NK-92 (cell line): ENCODE data around the gene MEF2A.

ENCODE experiments used
- DNase-seq: peaks from one replicate; lab custom pipeline; 2025; ENCODE audit not compliant: unreplicated experiment; lab: John Stamatoyannopoulos, UW

Gene MEF2A

GRCh38 chr15:99702895-99703602 is 137.3 kb downstream of the MEF2A start:
- DNase-seq = no peak

GRCh38 chr15:99703603-99704443 is 138.0 kb downstream of the MEF2A start:
- DNase-seq = no peak

GRCh38 chr15:99704444-99704838 is 138.7 kb downstream of the MEF2A start:
- no peak for DNase-seq

GRCh38 chr15:99706557-99707303 is 140.9 kb downstream of the MEF2A start:
- no peak for DNase-seq

- DNase-seq = no peak
These were observed 141.9 kb downstream of the MEF2A start for GRCh38 chr15:99707473-99708270.

- DNase-seq = no peak
These were observed 142.8 kb downstream of the MEF2A start for GRCh38 chr15:99708563-99708962.

GRCh38 chr15:99709243-99709986 is 143.6 kb downstream of the MEF2A start:
- DNase-seq = no peak

GRCh38 chr15:99711625-99712024 is 145.8 kb downstream of the MEF2A start:
- DNase-seq = no peak

- no peak for DNase-seq
These were observed 146.6 kb downstream of the MEF2A start for GRCh38 chr15:99712415-99712814.

GRCh38 chr15:99716540-99717095 is 150.8 kb downstream of the MEF2A start:
- DNase-seq = no peak

- no peak for DNase-seq
These were observed 151.6 kb downstream of the MEF2A start for GRCh38 chr15:99717161-99718009.

GRCh38 chr15:99718421-99718820 is 152.6 kb downstream of the MEF2A start:
- no peak for DNase-seq

GRCh38 chr15:99719096-99719541 is 153.3 kb downstream of the MEF2A start:
- DNase-seq = no peak

- DNase-seq = no peak
These were observed 154.7 kb downstream of the MEF2A start for GRCh38 chr15:99720533-99720932.

- DNase-seq = no peak
These were observed 155.5 kb downstream of the MEF2A start for GRCh38 chr15:99721104-99721778.

- no peak for DNase-seq
These were observed 156.1 kb downstream of the MEF2A start for GRCh38 chr15:99721896-99722295.

- DNase-seq = no peak
These were observed 156.6 kb downstream of the MEF2A start for GRCh38 chr15:99722406-99722805.

- DNase-seq = no peak
These were observed 160.5 kb downstream of the MEF2A start for GRCh38 chr15:99726333-99726732.
